Measurements from ENCODE around the gene BCKDHA.
A peak's percentile ranks its signal among the peaks of the same experiment; 100 is the strongest.

The BCKDHA gene

DNA sequence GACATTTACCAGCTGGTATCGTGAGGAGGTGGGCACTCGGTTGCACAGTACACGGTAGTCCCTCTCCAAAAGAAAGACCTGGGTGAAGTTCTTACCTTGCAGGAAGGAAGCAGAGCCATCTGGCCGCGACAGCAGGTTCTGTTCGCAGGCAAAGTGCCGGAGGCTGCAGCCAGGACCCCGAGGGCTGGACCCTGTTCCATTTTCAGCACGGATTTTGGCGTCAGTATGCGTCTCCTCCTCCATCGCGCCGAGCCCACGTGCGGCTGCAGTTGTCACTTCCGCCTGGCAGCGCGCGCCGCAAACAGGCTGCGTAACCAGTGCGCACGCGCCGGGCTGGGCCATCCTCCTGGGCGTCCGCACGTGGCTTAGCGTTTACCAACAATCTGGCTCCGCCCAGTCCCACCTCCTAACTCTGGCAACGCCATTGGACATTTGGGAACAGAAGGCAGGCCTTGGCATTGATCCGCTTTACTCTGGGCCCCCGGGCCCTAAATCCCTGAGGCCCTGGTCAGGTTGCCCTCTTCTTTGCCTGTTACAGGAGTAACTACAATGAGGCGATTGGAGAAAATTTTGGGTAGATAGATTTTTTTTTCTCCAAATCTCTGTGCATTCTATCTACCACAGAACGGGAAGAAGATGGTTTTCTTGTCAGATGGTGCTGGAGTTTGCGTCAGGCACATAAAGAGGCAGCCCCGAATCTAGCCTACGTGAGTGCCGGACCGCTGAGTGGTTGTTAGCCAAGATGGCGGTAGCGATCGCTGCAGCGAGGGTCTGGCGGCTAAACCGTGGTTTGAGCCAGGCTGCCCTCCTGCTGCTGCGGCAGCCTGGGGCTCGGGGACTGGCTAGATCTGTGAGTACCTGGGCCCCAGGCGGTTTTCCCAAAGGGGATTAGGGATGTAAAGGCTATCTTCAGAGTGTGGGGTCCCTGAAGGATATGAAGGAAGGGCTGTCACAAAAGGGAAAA, at the start of gene BCKDHA, which contains the start of gene EXOSC5:
TSS of gene BCKDHA (plus strand) at position 733 of the 964 bp plus-strand sequence. CDS start at position 743, 10 bp downstream.
TSS of gene EXOSC5 (minus strand) at position 274 of the 964 bp plus-strand sequence. CDS start at position 243, 31 bp downstream.
- peak; percentile 100 for DNase-seq (ENCODE audit: low read depth)
- peak within 1 kb of the TSS; percentile 83 for H3K4me3 ChIP-seq (ENCODE audit: low read depth, low read length)
- TF ChIP-seq CTCF (conservative IDR thresholded peaks at IDR 0.05; ENCODE audit: low read depth, low read length): no peak

GRCh38 chr19:41350735-41351338, 46.8 kb upstream of the BCKDHA start:
- TF ChIP-seq CTCF (conservative IDR thresholded peaks at IDR 0.05; ENCODE audit: low read depth, low read length): no peak
- peak overlapping the region; percentile 77 for H3K4me3 ChIP-seq (ENCODE audit: low read depth, low read length)
- peak; percentile 32 for DNase-seq (ENCODE audit: low read depth)

DNA sequence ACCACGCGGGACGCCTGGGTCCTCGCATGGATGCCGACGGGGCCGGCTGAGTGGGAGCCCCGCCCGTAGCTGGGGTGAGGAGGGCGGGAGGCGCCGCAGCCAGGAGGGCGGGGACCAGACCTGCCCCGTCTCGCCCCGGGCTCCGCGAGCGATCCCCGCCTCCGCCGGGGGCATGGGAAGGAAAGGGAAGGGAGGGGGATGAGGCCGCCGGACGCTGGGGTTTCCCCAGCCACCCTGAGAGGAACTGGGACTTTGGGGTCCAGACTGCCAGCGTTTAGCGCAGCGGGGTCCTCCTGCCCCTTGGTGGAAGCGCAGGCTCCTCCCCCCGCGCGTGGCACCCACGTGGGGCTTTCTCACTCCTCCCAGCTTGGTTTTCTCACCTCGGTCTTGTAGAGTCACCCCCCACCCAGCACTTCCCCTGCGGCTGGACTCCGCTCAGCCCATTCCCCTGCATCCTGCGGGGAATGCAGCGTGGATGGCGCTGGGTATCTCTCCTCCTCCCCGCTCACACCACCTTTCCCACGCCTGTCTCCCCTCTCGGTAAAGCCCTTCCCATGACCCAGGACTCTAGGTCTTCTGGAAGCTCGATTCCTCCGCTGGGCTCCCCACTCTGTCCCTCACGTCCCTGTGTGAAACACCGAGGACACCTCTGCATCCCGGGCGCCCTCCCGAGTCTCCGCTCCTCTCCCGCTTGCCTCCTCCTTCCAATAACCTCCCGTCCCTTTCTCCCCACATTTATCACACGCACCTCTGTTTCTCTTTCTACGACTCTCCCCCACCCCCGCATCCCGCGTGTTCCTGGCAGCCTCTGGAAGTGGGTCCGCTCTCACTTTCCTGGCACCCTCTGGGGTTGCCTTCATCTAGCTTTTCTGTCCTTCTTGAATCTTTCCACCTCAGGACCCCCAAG, 46.0 kb upstream of the BCKDHA start:
- DNase-seq (ENCODE audit: low read depth): peak; percentile 55
- peak overlapping the region; percentile 77 for H3K4me3 ChIP-seq (ENCODE audit: low read depth, low read length)
- TF ChIP-seq CTCF (conservative IDR thresholded peaks at IDR 0.05; ENCODE audit: low read depth, low read length): no peak

DNA sequence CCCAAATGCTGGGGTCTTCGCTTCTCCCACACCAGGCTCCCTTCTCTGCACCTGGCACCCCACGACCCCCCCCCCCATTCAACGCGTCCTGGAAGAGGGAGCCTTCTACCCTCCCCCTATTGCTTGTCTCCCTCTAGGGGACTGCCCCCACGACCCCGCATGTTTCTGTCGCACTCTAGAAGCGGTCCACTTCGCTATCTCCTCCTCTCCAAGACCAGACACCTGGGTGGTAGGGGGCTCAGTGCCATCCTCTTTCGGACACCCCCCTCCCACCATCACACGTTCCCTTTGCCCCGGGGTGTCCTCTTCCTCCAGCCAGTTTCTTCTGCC, 45.4 kb upstream of the BCKDHA start:
- TF ChIP-seq CTCF (conservative IDR thresholded peaks at IDR 0.05; ENCODE audit: low read depth, low read length): no peak
- no peak for DNase-seq (ENCODE audit: low read depth)

GRCh38 chr19:41352609-41353465, 44.8 kb upstream of the BCKDHA start:
- peak; percentile 41 for DNase-seq (ENCODE audit: low read depth)
- TF ChIP-seq CTCF (conservative IDR thresholded peaks at IDR 0.05; ENCODE audit: low read depth, low read length): peak; percentile 57
- H3K4me3 ChIP-seq (ENCODE audit: low read depth, low read length): peak overlapping the region; percentile 77

More for the DNA sequence above, 45.4 kb upstream of the BCKDHA start:
- H3K4me3 ChIP-seq (ENCODE audit: low read depth, low read length): peak overlapping the region; percentile 77
